Central memory CD4-positive, alpha-beta T cell (primary cell): ENCODE results near the gene SNAPC2.
A peak's percentile ranks its signal among the peaks of the same experiment; 100 is the strongest.
"Not testable (repeated sequence)": the region's sequence is repeated elsewhere in the genome, so short reads cannot be mapped to it uniquely, and the experiment has no call there.

Experiments
- DNase-seq: peaks from one replicate; pipeline ENCODE4 v3.0.0; 2022

SNAPC2 gene

DNA sequence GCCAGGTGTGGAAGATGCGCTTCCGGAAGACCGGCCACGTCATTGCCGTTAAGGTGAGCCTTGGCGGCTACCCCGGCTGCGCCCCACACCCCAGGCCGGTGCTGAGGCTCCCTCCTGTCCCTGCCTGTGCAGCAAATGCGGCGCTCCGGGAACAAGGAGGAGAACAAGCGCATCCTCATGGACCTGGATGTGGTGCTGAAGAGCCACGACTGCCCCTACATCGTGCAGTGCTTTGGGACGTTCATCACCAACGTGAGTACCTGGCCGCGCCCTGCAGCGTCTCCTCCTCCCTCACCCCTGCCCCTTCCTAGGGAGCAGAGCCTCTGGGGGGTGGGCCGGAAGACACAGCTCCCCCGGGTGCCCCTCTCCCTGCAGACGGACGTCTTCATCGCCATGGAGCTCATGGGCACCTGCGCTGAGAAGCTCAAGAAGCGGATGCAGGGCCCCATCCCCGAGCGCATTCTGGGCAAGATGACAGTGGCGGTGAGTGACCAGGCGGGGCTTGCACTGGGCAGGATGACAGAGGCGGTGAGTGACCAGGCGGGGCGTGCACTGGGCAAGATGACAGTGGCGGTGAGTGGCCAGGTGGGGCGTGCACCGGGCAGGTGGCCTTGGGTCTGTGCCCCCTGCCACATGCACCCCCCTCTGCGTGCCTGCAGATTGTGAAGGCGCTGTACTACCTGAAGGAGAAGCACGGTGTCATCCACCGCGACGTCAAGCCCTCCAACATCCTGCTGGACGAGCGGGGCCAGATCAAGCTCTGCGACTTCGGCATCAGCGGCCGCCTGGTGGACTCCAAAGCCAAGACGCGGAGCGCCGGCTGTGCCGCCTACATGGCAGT, 9.6 kb upstream of the SNAPC2 start:
- no peak for DNase-seq

DNA sequence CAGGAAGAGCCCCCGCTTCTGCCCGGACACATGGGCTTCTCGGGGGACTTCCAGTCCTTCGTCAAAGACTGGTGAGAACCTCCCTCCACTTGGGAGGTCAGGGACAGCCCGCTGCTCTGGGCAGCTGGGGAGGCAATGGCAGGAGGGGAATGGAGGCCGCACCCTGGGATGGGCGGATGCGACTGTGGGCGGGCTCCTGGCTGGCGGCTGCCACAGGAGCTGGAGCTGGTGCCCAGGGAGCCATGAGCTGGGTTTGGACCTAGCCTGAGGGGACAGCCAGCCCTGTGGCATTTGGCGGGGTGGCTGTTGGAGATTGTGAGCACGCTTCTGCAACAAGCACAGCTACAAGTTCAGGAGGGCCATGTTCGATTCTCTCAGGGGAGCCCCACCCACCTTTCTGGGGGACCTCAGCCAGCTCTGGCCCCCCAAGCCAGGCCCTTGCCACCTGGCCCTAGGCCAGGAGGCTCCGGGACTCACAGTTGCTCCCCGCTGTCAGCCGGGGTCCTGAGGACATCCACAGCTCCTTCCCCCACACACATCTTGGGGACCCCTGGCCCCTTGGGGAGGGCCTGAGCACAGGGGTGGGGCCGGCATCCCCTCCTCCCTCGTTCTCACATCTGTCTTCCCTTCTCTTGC, 8.5 kb upstream of the SNAPC2 start:
- no peak for DNase-seq

DNA sequence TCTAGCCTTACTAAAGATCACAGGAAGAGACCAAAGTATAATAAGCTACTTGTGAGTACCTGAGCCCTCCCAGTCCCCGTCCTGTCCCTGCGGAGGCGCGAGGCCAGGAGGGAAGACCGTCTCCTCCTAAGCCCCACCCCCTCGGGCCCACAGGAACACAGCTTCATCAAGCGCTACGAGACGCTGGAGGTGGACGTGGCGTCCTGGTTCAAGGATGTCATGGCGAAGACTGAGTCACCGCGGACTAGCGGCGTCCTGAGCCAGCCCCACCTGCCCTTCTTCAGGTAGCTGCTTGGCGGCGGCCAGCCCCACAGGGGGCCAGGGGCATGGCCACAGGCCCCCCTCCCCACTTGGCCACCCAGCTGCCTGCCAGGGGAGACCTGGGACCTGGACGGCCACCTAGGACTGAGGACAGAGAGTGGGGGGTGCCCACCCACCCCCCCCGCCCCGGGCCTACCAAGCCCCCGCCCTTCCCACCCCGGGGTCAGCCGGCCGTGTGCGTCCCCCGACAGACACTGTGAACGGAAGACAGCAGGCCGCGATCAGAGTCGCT, 7.9 kb upstream of the SNAPC2 start:
- no peak for DNase-seq

DNA sequence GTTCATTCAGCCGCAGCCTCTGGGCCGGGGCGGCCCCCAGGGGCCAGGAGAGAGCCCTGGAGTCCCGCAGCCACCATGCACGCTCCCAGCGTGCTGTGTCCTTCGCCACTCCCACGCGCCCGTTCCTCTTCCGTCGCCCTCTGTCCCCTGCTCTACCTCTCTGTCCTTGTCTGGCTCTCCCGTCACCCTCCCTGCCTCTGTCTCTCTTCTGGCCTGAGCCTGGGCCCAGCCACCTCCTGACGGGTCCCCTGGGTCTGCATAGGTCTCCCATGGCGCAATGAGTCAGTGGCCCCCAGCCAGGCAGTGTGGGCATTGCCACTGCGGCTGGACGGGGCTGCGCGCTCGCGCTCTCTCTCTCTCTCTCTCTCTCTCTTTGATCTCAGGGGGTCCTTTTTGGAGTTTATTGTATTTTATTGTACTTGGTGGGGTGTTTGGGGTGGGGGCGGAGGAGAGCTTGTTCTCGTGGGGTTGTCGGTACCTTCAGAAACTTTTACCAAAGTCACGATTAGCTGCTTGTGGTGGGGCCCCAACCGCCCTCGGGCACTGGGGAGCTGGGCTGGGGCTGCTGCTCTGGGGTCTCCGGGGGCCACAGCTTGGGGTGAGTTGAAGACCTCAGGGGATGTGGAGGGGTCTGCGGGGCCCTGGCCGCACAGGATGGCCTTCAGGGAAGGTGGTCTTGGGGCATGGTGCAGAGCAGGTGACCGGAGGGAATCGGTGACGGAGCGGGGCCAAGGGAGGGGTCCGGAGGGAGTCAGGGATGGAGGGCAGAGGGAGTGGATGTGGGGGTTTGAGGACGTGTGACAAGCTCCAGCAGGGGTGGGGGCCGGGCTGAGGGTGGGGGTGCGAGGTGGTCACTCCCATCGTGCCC, 7.2 kb upstream of the SNAPC2 start:
- DNase-seq, result no peak

DNA sequence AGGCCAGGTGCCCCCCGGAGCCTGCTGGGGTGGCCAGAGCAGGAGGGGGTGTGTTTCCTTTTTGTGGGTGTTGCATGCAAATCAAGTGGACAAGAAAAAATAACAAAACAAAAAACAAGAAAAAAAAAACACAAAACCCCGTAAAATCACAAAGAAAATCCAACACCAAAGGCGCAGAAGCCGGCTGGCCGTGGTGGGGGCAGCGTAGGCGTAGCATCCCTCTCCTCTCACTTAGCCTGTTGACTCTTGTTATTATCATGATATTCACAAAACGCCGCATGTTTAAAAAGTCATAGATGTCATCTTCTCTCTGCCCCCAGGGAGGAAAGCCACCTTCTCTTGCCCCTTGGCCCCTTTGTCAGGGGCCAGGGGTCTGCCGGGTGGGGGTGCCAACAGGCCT, 6.5 kb upstream of the SNAPC2 start:
- DNase-seq, result no peak

DNA sequence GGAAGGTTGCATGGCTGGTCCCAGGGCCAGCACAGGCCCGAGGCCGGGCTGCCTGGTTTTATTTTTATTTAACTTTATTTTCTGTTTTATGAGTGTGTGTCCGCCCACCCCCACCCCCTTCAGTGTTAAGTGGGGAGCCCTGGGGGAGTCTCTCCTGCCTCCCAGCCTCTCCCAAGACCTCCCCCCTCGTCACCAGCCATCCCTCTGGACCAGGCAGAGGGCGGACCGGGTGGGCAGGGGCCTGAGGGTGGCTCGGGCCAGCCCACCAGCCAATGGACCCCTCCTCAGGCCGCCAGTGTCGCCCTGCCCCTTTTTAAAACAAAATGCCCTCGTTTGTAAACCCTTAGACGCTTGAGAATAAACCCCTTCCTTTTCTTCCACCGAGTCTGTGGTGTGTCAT, 6.0 kb upstream of the SNAPC2 start:
- DNase-seq, result no peak

DNA sequence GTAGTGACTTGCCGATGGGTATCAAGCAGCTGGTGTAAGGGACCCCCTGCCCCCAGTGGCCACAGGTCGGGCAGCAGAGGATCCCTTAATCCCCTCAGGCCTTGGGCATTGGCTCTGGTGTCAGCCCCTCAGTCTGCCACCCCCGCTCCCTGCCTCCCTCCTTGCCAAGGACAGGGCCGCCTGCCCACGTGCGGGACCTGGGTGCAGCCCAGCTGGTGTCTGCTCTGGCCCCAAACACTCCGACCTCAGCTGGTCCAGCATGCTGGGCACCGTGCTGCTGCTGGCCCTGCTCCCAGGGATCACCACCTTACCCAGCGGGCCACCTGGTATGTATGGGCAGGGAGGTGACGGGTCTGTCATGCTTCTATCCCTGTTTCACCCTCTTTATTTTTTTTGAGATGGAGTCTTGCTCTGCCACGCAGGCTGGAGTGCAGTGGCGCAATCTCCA, 5.5 kb upstream of the SNAPC2 start, which contains the start of gene TGFBR3L:
TSS of gene TGFBR3L (plus strand) at position 233 of the 448 bp plus-strand sequence.
- DNase-seq, result no peak

DNA sequence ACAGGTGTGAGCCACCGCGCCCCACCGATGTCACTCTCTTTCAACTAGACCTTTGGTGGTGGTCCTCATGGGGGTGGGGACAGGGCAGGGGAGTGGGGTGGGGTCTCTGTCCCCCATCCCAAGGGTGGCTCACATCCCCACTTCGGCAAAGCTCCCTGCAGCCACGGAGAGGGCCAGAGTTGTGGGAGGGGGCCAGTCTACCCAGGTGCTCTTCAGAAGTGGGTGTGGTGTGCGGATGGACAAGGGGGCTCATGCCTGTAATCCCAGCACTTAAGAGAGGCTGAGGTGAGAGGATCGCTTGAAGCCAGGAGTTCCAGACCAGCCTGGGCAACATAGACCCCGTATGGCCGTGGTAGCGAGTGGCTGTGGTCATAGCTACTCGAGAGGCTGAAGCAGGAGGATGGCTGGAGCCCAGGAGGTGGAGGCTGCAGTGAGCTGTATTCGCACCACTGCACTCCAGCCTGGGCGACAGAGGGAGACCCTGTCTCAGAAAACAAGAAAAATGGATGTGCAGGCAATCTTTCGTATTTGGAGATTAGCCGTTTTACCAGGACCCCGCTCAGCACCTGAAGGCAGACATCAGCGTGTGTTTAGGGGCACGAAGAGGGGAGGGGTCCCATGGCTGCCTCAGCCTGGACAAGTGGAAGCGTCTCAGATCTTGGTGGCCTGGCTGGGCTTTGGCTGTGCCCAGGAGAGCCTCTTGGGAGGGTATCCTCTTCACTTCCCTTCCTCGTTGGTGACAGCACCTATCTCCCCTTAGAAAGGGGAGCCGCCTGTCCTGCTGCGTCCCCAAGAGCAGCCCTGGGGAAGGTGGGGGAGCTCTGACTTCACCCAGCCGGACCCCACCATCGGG, 4.7 kb upstream of the SNAPC2 start:
- no peak for DNase-seq

DNA sequence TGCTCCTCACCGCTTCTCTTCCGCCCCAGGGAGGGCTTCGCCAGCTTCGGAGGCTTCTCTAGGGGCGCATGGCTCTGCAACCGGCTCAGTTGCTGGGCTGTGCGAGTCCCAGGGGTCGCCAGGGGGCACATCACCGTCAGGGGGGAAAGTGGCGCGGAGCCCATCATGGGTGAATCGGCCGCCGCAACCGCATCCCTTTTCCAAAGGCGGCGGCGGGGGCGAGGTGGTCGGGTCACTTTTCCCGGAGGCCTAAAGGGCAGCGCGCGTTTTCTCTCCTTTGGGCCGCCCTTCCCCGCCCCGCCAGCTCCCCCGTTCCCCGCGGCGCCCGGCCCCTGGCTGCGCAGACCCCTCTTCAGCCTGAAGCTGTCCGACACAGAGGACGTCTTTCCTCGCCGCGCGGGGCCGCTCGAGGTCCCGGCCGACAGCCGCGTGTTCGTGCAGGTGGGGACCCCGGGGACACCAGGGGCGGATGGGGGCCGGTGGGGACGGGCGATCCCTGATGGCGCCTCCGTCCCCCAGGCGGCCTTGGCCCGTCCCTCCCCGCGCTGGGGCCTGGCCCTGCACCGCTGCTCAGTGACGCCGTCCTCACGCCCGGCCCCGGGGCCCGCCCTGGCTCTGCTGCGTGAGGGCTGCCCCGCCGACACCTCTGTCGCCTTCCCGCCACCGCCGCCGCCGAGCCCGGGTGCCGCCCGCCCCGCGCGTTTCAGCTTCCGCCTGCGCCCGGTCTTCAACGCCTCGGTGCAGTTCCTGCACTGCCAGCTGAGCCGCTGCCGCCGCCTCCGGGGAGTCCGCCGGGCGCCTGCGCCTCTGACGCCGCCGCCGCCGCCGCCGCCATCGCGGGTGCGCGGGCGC, 3.8 kb upstream of the SNAPC2 start:
- peak; percentile 57 for DNase-seq

DNA sequence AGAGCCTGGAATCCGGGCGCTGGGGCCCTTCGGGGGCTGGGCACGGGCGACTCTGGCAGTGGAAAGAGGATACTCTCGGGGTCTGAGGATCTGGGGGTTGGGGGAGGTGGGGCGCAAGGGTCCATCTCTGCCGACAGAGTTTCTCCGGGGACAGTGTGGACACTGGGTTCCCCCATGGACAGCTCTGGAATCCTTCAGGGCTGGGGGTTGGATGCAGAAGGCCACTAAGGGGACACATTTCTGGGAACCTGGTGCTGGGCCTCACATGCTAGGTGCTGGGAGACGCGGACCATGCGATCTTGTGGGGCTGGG, 3.2 kb upstream of the SNAPC2 start:
- no peak for DNase-seq

DNA sequence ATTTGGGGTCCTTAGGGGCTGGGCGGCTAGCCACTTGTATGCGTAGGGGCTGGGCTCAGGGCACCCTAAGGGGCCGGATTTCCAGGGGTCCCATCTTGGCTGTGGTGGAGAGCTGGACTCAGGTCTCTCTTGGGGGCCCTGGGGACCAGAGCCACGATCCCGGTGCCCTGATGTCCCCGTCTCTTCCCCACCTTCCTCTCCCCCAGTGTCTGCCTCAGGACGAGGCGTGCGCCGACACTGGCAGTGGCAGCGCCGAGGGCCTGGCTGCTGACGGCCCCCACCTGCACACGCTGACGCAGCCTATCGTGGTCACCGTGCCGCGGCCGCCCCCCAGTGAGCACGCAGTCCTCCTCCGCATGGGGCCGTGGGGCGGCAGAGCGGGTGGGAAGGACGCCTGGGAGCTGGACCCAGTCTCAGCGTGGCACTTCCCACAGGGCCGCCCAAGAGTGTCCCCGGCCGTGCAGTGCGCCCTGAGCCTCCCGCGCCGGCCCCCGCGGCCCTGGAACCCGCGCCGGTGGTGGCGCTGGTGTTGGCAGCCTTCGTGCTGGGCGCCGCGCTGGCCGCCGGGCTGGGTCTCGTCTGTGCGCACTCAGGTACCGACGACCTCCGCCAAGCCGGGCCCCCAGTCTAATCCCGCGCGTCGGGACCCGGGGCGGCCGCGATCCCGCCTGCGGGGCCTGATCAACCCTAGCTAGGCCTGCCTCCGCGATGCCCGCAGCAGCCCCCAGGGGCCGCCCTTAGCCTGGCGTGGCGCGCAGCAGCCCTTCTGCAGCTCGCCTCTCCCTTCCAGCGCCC, 2.7 kb upstream of the SNAPC2 start:
- peak; percentile 46 for DNase-seq

DNA sequence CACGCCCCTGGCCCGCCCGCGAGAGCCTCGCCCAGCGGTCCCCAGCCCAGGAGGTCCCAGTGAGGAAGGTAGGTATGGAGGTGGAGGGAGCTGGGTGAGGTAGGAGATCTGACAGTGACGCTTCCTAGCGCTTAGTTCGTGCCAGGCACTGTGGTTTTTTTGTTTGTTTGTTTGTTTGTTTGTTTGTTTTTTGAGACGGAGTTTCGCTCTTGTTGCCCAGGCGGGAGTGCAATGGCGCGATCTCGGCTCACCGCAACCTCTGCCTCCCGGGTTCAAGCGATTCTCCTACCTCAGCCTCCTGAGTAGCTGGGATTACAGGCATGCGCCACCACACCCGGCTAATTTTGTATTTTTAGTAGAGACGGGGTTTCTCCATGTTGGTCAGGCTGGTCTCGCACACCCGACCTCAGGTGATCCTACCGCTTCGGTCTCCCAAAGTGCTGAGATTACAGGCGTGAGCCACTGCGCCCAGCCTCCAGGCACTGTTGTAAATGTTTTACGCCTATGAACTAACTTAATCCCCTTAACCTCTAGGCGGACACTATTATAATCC, 2.0 kb upstream of the SNAPC2 start:
- not testable (repeated sequence) for DNase-seq

DNA sequence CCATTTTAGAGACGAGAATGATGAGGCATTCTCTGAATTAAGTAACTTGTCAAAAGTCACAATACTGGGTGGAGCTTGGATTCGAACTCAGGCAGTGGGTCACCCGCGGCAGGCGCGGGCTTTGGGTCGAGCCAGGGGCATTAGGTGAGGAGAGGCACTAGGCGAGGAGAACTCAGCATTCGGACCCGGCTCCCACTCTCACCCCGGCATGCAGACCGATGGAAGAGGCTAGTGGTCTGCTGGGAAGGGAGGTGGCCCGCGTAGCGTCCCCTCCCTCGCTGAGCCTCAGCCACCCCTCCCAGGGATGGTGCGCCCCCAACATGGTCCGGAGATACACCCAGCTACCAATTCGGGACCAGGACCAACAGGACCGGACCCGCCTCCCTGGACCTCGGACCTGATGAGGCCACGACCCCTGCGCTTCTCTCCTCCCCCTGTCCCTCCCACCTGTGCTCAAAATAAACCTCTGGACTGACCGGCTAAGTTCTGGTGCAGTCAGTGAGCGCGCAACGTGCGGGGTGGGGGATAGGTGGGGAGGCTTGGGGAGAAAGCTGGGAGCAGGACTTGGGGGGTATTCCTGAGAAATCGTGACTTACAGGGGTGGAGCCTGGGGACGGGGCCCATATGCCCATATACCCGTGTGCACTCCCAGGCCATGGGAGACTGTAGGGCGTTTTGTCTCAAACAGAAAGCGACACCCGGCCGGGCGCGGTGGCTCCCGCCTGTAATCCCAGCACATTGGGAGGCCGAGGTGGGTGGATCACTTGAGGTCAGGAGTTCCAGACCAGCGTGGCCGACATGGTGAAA, 1.3 kb upstream of the SNAPC2 start:
- DNase-seq, result no peak

DNA sequence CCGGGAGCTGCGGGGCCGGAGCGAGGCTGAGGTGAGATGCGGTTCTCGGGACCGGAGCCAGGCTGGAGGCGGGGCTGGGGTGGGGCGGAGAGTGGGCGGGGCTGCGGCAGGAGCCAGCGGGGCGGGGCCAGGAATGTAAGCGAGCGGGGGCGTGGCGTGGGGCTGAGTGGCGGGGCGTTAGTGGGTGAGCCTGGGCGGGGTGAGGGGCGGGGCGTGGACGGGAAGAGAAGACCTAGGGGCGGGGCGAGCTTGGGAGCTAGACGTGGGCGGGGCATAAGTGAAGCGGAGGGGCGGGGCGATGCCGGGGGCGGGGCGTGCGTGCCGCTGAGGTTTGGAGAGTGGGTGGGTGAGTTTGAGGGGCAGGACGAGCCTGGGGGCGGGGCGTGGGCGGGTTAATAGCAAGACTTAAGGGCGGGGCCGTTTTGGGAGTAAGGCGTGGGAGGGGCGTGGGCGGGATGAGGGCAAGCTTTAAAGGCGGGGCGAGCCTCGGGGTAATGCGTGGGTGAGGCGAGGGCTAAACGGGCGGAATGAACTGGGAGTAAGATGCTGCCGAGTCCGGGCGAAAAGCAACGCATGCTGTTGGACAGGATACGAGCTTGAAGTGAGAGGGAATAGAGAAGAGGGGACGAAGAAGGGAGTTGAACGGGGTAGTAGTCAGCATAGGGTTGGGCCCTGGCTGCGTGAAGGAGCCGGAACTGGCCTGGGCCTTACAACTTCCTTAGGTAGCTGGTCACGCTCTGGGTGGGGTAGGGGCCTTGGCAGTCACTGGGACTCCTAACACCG, 572 bp downstream of the SNAPC2 start:
- peak; percentile 95 for DNase-seq

DNA sequence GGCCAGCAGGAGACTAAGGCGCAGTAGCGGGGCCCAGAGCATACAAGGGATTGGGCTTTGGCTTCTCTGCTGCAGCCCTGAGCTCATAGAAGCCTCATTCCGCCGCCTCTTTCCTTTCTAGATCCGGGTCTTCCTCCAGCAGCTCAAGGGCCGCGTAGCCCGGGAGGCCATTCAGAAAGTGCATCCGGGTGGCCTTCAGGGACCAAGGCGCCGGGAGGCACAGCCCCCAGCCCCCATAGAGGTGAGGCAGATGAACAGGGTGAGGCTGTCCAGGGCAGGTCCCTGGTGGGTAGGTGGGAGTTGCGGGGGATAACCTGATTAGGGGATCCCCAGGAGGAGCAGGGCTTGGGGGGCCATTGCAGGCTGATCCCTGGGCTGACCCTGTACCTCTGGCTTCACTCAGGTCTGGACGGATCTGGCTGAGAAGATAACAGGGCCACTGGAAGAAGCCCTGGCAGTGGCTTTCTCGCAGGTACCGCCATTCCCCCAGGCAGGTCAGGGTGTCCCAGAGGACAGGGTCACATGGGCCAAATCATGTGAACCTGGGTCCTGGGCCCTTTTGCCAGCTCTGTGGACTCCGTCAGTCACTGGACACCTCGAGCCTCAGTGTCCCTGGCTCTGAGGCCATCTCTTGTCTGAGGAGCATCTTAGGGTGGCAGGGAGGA, 1.3 kb downstream of the SNAPC2 start:
- DNase-seq, result no peak

DNA sequence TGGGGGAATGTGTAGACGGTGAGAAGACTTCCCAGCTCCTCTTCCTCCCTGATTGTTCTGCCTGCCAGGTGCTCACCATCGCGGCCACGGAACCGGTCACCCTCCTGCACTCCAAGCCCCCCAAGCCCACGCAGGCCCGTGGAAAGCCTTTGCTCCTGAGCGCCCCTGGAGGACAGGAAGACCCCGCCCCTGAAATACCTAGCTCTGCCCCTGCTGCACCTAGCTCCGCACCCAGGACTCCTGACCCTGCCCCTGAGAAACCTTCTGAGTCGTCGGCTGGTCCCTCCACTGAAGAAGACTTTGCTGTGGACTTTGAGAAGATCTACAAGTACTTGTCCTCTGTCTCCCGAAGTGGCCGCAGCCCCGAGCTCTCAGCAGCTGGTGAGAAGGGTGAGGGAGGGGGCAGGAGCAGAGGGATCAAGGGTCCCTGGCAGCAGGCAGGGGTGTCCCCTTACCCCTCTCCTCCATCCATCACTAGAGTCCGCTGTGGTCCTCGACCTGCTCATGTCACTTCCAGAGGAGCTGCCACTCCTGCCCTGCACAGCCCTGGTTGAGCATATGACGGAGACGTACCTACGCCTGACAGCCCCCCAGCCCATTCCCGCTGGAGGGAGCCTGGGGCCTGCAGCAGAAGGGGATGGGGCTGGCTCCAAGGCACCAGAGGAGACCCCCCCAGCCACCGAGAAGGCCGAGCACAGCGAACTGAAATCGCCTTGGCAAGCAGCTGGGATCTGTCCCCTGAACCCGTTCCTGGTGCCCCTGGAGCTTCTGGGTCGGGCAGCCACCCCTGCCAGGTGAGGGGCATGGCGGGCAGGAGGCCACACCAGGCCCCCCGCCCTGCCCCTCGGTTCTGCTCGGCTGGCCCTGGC, 2.1 kb downstream of the SNAPC2 start:
- DNase-seq, result no peak

DNA sequence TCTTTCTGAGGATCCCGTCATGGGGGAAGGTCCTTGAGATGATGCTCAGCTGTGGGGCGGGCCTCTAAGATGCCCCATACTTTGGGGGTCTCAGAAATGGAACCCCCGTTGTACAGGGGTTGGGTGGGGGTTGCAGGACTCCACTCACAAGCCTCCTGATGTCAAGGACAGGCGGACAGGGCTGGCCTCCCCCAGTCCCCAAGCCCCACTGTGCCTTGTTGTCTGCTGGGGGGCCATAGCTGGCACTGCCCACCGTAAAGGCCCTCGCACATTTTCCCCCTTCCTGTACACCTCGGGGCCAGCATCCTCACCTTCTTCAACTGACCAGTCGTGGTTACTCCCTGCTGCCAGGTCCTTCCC, 2.7 kb downstream of the SNAPC2 start:
- DNase-seq, result no peak
